Naive B cell (primary cell): ENCODE data around the gene LPP. TPM values are rescaled to one million over a fixed set of nuclear protein-coding genes. Genes with fewer than 3 reads are reported as not detected.

ENCODE experiments used
- ATAC-seq, 2 donors: fragments of 150-1000 bp; cut with Tn5 transposase; 2 replicates each; pipeline ENCODE4 v1.10.0; 2021; ENCODE audit warnings: low read depth in 2 of 2, mild to moderate bottlenecking in 2 of 2, moderate library complexity in 2 of 2
- DNase-seq: peaks from one replicate; pipeline ENCODE4 v3.0.0; 2022
- H3K27ac Mint-ChIP-seq, 6 donors: one replicate each; pipeline ENCODE4 v1.8.0; 2020 to 2022; ENCODE audit warnings: mild to moderate bottlenecking in 6 of 6, mixed read lengths in 6 of 6, moderate library complexity in 5 of 6, inconsistent platforms in 2 of 6
- H3K27me3 Mint-ChIP-seq, 3 donors: one replicate each; pipeline ENCODE4 v1.8.0; 2021 to 2022; ENCODE audit warnings: mixed read lengths in 3 of 3, mild to moderate bottlenecking in 1 of 3
- H3K36me3 Mint-ChIP-seq, 2 donors: one replicate each; pipeline ENCODE4 v1.8.0; 2020 to 2022; ENCODE audit warnings: mixed read lengths in 2 of 2, inconsistent platforms in 1 of 2, mild to moderate bottlenecking in 1 of 2
- H3K4me1 Mint-ChIP-seq, 3 donors: one replicate each; pipeline ENCODE4 v1.8.0; 2020 to 2022; ENCODE audit warnings: mixed read lengths in 3 of 3, inconsistent platforms in 1 of 3, mild to moderate bottlenecking in 1 of 3, moderate library complexity in 1 of 3
- H3K4me3 Mint-ChIP-seq, 8 donors: one replicate each; pipeline ENCODE4 v1.8.0; 2020 to 2022; ENCODE audit warnings: mild to moderate bottlenecking in 8 of 8, mixed read lengths in 8 of 8, moderate library complexity in 8 of 8, inconsistent platforms in 2 of 8
- H3K9me3 Mint-ChIP-seq, 7 donors: one replicate each; pipeline ENCODE4 v1.8.0; 2020 to 2022; ENCODE audit warnings: mixed read lengths in 7 of 7, mild to moderate bottlenecking in 5 of 7, inconsistent platforms in 2 of 7, moderate library complexity in 1 of 7
- polyA plus RNA-seq, 6 donors: library from polyadenylated mRNA; unstranded; fragments of 300-500 nt; fragmentation: Illumina TruSeq; gene quantifications; one replicate each; pipeline ENCODE4 v1.2.3, GENCODE V29; 2021; ENCODE audit warnings: low read depth in 6 of 6

The LPP gene
- polyA plus RNA-seq, 6 donors from 2014 or later = 9.6 to 58.6 (median 25.4) TPM

DNA sequence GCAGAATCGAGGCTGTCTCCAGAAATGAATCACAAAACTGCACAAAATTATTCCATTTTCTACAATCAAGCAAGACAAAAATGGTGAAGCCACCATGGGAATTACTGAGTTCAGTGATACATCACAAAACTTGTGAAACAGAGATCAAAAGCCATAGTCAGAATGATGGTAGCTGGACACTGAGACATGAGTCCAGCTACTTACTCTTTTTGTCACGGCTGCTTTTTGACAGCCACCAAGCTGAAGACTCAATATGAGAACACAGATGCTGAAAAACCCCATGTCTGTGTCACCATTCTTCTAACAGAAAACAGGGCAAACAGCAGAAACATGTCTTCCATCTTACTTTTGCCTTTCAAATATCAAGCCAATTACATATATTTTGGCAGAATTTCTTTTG, 237.6 kb downstream of the LPP start:
- ATAC-seq = no peak
- Mint-ChIP-seq H3K27ac (peak overlapping the region; percentile 98 to 99 (median 98)), H3K4me3 (peak overlapping the region in 3 of 8 donors; percentile 74 to 85 (median 80)), H3K9me3 (peaks cover 0 to 2% (median 0%) of the 10 kb centered on the region in 7 donors), H3K27me3 (no peaks in the 10 kb centered on the region), H3K4me1 (peaks cover 43 to 62% (median 52%) of the 10 kb centered on the region in 3 donors), H3K36me3 (peaks cover 0 to 4% of the 10 kb centered on the region in 2 donors)
- no peak for DNase-seq

DNA sequence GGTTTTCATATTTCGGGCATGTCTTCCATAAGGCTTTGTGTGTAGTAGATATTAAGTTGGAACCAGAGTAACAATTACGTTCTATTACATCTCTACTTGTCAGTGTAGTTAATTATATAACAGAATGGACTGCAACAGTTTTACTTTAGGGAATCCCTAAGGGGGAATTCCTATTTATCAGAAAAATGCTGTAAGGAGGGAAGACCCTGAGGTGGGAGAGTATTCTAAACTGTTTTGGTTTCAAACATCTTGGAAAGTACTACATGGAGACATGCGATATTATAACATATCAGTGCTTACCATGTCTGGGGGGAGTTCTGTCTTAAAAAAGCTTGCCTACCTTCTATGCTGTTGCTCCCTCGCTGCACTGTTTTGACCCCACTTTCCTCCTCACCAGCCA, 238.1 kb downstream of the LPP start:
- H3K27me3 Mint-ChIP-seq = no peaks in the 10 kb centered on the region
- peak overlapping the region in 2 of 8 donors; percentile 36 to 74 for H3K4me3 Mint-ChIP-seq
- H3K4me1 Mint-ChIP-seq = peaks cover 48 to 65% (median 56%) of the 10 kb centered on the region in 3 donors
- peak overlapping the region; percentile 98 to 99 (median 98) for H3K27ac Mint-ChIP-seq
- ATAC-seq (no peak), DNase-seq (no peak)
- peaks cover 0 to 4% of the 10 kb centered on the region in 2 donors for H3K36me3 Mint-ChIP-seq
- H3K9me3 Mint-ChIP-seq = peaks cover 0 to 2% (median 0%) of the 10 kb centered on the region in 7 donors

DNA sequence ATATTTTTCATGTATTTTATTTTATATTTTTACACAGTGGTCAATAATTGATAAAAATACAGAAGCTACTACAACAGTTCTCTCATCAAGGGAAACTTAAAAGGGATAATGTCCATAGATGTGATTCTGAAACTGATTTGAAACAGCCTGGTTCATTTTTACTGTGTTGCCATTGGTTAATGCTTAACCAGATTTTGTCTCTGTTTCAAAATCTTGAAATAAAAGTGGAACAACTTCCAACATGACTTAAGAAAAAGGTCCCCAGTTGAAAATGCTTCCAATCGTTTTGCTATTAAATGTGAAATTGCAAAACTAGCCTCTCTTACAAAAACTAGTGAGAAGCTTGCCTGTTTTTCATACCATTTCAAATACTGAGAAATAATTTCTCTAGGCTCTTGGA, 240.7 kb downstream of the LPP start:
- peaks cover 0 to 3% of the 10 kb centered on the region in 2 donors for H3K36me3 Mint-ChIP-seq
- H3K27ac Mint-ChIP-seq = peak overlapping the region in 3 of 6 donors; percentile 20 to 89 (median 56)
- no peaks in the 10 kb centered on the region for H3K9me3 Mint-ChIP-seq
- H3K4me3 Mint-ChIP-seq = no peak overlapping the region
- H3K4me1 Mint-ChIP-seq = peaks cover 63 to 70% (median 66%) of the 10 kb centered on the region in 3 donors
- ATAC-seq (no peak), DNase-seq (no peak)
- no peaks in the 10 kb centered on the region for H3K27me3 Mint-ChIP-seq

DNA sequence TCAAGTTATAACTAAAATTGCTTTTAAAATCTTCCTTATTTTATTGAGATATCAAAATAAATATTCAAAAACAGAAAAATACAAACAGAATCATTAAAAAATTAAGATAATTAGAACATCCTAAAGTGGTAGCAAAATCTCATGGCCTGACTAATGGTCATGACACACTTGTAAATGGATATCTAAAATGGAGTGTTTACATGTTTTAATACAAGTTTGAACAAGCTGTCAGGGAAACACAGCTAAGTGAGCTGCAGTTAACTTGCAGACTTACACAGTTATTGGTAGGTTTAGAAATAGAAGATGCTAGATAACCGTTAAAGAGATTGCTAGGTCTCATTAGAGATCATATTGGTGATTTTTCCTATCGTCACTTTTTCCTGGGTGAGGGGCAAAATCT, 242.3 kb downstream of the LPP start:
- Mint-ChIP-seq H3K27me3 (no peaks in the 10 kb centered on the region), H3K4me1 (peaks cover 62 to 70% (median 66%) of the 10 kb centered on the region in 3 donors), H3K4me3 (peak overlapping the region in 5 of 8 donors; percentile 8 to 86 (median 53)), H3K36me3 (no peaks in the 10 kb centered on the region), H3K27ac (peak overlapping the region; percentile 93 to 99 (median 96)), H3K9me3 (no peaks in the 10 kb centered on the region)
- no peak for DNase-seq
- ATAC-seq = no peak

DNA sequence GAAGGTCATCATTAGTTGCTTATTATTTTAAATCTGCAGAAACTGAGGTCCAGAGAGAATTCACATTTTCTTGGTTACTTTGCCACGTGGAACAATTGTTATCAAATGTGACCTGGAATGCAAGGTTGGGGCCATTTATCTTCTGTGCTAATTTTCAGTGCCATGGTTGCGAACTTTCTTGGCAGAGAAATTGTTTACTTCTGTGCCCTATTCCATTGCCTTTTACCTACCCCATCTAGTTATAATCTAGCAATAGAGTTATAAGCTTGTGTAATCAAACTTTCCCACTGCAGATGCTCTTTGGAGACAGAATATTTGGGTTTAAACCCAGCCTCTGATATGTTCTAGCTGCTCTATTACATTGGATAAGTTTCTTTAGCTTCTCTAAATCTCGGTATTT, 242.9 kb downstream of the LPP start:
- DNase-seq = no peak
- Mint-ChIP-seq H3K9me3 (no peaks in the 10 kb centered on the region), H3K4me3 (peak overlapping the region; percentile 54 to 89 (median 86)), H3K27ac (peak overlapping the region; percentile 93 to 99 (median 96)), H3K27me3 (no peaks in the 10 kb centered on the region), H3K36me3 (no peaks in the 10 kb centered on the region), H3K4me1 (peaks cover 63 to 70% (median 68%) of the 10 kb centered on the region in 3 donors)
- ATAC-seq = no peak

DNA sequence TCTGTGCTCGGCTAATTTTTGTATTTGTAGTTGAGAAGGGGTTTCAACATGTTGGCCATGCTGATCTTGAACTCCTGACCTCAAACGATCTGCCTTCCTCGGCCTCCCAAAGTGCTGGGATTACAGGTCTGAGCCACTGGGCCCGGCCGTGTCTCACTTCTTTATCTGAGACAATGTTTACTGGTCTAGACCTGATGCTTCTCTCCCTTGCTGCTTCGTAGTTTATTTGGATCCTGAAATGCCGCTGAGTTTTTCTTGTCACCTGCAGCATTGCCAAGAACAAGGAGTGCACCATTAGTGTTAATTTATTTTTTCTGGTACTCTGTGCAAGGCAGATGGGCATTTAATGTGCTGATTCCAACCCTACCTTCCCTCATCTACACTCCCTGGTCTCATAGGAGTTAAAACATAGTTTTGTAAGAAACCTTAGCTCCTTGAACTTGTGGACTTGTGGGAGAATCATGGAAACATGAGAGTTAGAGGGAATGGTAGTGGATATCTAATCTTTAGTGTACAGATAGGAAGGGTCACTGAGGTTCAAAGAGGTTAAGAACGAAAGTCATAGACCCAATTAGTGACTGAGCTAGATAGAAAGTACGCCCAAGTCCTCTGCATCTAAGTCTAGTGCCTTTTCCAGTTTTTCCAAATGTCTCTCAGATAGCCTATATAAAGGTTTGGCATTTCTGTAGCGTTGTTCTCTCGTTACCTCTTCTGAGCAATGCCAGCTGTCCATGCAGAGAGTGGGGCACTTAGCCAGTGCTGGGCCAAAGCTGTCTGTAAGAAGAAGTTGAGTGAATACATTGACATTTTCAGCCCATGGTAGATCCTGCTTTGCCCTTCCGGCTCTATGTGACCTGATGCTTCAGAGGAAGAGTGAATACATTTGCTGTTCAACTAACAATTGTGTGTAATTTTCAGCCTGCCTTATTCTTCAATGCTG, 244.1 kb downstream of the LPP start:
- DNase-seq (no peak), ATAC-seq (no peak)
- H3K27ac Mint-ChIP-seq = peak overlapping the region; percentile 93 to 99 (median 96)
- H3K4me1 Mint-ChIP-seq = peaks cover 62 to 71% (median 68%) of the 10 kb centered on the region in 3 donors
- peaks cover 5 to 8% of the 10 kb centered on the region in 2 donors for H3K36me3 Mint-ChIP-seq
- peaks cover 0 to 3% (median 0%) of the 10 kb centered on the region in 7 donors for H3K9me3 Mint-ChIP-seq
- H3K27me3 Mint-ChIP-seq = no peaks in the 10 kb centered on the region
- H3K4me3 Mint-ChIP-seq = peak overlapping the region; percentile 54 to 89 (median 86)

DNA sequence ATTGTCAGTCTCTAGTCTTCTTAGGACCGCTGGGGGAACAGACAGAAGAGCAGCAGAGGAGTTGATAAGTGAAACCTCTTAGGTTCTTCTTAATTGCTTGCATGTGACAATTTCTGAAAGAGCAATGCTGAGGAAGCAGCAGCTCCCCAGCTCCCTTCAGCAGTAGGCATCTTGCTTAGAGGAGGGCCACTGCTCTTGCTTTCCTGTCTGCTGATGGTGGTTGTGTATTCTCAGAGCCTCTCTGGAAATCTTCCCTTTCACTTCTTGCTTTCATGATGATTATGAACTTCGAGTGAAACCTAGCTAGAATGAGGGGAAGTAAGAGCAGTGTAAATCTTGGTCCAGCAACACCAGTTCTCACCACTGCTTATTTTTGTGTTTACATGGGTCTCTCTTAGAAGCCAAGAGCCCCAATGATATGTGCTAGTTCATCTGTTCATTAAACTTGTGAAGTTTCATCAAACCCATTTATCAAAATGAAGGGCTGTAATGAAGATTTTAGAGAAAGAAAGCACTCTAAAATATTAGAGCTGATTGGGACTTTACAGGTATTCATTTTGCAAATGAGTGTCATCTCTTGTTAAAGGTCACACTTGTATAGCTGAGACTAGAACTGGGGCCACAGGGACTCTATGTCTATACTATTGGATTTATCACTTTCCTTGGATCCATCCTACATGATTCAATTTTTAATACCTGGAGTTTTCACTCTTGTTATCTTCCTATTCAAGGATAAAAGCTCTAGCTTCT, 246.7 kb downstream of the LPP start:
- H3K27ac Mint-ChIP-seq = peak overlapping the region; percentile 90 to 97 (median 94)
- H3K4me3 Mint-ChIP-seq = peak overlapping the region in 6 of 8 donors; percentile 12 to 78 (median 68)
- H3K36me3 Mint-ChIP-seq = peaks cover 5 to 8% of the 10 kb centered on the region in 2 donors
- ATAC-seq (peak; percentile 87 to 89), DNase-seq (peak; percentile 70)
- H3K27me3 Mint-ChIP-seq = no peaks in the 10 kb centered on the region
- peaks cover 0 to 3% (median 0%) of the 10 kb centered on the region in 7 donors for H3K9me3 Mint-ChIP-seq
- peaks cover 73 to 91% (median 87%) of the 10 kb centered on the region in 3 donors for H3K4me1 Mint-ChIP-seq

DNA sequence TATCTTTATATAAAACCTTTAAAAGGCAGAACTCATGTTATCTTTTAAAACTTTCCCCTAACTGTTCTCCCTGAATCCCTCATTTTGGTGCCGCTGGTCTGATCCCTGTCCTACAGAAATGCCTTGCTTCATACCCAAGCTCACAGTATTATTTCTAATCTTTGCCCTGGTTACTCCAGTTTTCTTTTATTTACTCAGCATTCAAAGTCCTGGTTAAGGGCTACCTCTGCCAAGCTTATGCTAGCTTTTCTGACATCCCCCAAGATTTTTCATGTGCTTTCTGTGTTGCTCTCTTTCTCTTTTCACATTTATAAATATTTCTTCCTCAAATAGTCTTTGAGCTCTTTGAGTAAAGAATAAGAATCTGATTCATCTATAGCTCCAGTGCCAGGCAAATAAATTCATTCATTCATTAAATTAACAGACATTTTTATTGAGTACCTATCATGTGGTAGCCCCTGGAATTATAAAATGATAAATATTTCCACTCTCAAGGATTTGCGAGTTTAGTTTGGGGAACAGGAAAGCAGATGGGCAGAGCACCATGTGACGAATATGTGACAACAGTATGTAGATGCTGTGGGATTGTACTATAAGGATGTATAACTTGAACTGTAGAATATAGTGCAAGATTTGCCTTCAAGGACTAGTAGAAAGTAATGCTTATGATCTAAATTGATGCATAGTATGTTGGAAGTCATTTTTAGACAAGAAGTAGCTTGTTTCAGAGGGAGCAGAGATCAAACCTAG, 247.5 kb downstream of the LPP start:
- Mint-ChIP-seq H3K27ac (peak overlapping the region; percentile 90 to 97 (median 94)), H3K9me3 (peaks cover 0 to 3% (median 0%) of the 10 kb centered on the region in 7 donors), H3K36me3 (peaks cover 10 to 13% of the 10 kb centered on the region in 2 donors), H3K4me3 (peak overlapping the region in 6 of 8 donors; percentile 21 to 66 (median 45)), H3K4me1 (peaks cover 75 to 98% (median 93%) of the 10 kb centered on the region in 3 donors), H3K27me3 (no peaks in the 10 kb centered on the region)
- DNase-seq = no peak
- no peak for ATAC-seq

DNA sequence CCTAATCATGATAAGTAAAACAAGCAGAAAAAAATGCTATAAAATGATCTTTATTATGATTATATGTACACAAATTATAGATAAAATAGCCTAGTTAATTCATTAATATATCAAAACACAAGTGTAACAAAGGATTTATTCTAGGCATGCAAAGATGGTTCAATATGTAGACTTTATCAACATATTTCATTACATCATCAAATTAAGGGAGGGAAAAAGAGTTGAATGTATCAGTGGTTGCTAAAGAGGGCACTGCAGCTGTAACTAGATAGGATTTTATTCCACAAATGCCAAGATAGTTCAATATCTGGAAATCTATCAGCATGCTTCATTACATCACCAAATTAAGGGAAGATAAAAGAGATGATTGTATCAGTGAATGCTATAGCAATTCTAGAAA, 248.3 kb downstream of the LPP start:
- peaks cover 17 to 21% of the 10 kb centered on the region in 2 donors for H3K36me3 Mint-ChIP-seq
- no peak overlapping the region for H3K4me3 Mint-ChIP-seq
- peaks cover 73 to 93% (median 87%) of the 10 kb centered on the region in 3 donors for H3K4me1 Mint-ChIP-seq
- DNase-seq (no peak), ATAC-seq (no peak)
- no peaks in the 10 kb centered on the region for H3K27me3 Mint-ChIP-seq
- H3K9me3 Mint-ChIP-seq = peaks cover 0 to 3% (median 0%) of the 10 kb centered on the region in 7 donors
- peak overlapping the region in 2 of 6 donors; percentile 90 to 95 for H3K27ac Mint-ChIP-seq

DNA sequence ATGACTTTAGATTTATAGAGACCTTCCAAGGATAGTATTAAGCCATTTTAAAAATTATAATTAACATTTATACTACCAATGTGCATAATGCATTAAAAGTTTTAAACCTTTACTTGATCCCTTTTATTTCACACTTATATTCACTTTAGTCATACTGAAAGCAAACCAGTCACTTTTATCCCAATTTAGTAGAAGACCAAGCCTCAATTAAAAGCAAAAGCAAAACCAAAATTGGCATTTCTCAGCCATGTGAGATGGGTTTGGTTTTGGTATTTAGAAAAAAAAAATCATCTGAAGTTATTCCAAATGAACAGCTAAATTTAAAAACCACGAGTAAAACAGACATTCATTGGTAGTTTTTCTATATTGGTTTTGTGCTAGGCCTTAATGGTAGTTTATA, 249.4 kb downstream of the LPP start:
- DNase-seq (no peak), ATAC-seq (no peak)
- Mint-ChIP-seq H3K4me3 (peak overlapping the region in 2 of 8 donors; percentile 26 to 55), H3K36me3 (peaks cover 22 to 32% of the 10 kb centered on the region in 2 donors), H3K27ac (peak overlapping the region in 3 of 6 donors; percentile 49 to 66 (median 54)), H3K27me3 (no peaks in the 10 kb centered on the region), H3K9me3 (peaks cover 0 to 3% (median 0%) of the 10 kb centered on the region in 7 donors), H3K4me1 (peaks cover 68 to 83% (median 75%) of the 10 kb centered on the region in 3 donors)

DNA sequence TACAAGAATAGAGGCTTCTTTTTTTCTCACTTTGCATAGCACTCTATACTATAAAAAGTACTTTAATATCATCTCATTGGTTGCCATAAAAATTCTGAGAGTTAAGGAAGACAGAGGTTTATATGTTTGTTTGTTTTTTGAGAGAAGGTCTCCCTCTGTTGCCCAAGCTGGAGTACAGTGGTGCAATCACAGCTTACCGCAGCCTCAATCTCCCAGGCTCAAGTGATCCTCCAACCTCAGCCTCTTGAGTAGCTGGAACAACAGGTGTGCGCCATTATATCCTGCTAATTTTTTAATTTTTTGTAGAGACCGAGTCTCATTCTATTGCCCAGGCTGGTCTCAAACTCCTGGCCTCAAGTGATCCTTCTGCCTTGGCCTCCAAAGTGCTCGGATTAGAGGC, 250.2 kb downstream of the LPP start:
- no peak for DNase-seq
- Mint-ChIP-seq H3K4me3 (peak overlapping the region in 4 of 8 donors; percentile 3 to 66 (median 34)), H3K27ac (peak overlapping the region in 3 of 6 donors; percentile 72 to 79 (median 77)), H3K36me3 (peaks cover 25 to 37% of the 10 kb centered on the region in 2 donors), H3K4me1 (peaks cover 63 to 80% (median 68%) of the 10 kb centered on the region in 3 donors), H3K9me3 (peaks cover 0 to 3% (median 0%) of the 10 kb centered on the region in 7 donors), H3K27me3 (no peaks in the 10 kb centered on the region)
- no peak for ATAC-seq

DNA sequence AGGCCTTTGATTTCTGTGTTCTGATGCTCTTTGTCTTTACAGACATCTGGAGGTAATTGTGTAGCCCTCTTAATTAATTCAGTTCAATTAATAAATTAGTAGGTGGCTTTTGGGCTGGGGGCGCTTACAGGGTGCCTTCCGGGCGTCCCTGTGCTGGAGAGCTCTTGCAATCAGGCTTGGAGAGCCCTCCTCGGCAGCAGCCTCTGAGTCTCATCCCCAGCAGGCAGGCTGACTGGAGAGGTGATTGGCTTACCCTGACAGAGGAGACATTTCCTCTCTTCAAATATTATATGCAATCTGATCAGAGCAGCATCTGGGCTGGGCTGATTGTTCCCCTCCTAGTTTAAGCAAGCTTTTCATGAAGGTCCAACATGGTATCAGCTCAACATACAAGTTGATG, 250.7 kb downstream of the LPP start:
- DNase-seq = no peak
- Mint-ChIP-seq H3K36me3 (peaks cover 27 to 40% of the 10 kb centered on the region in 2 donors), H3K4me1 (peaks cover 61 to 76% (median 67%) of the 10 kb centered on the region in 3 donors), H3K9me3 (peaks cover 0 to 3% (median 0%) of the 10 kb centered on the region in 7 donors), H3K27ac (peak overlapping the region in 5 of 6 donors; percentile 72 to 94 (median 79)), H3K4me3 (peak overlapping the region in 5 of 8 donors; percentile 3 to 73 (median 58)), H3K27me3 (no peaks in the 10 kb centered on the region)
- no peak for ATAC-seq
